Kidney (tissue), 14 donors: ENCODE measurements around the gene RNF157. TPM values are rescaled to one million over a fixed set of nuclear protein-coding genes. Genes with fewer than 3 reads are reported as not detected.

Source experiments
- DNase-seq, 5 donors: peaks; one replicate each; pipeline ENCODE4 v3.0.0-alpha.2; 2013 to 2020
- FAIRE-seq: peaks from 2 replicates; lab custom pipeline; 2012; peaks lifted over from hg19 to GRCh38; lab: Jason Lieb, UNC
- H3K27ac ChIP-seq, 2 donors: one replicate each; pipeline ENCODE4 v1.7.0; 2013; ENCODE audit warnings: low read depth in 2 of 2, low read length in 2 of 2, inconsistent platforms in 1 of 2
- H3K27me3 ChIP-seq: one replicate; pipeline ENCODE4 v1.7.1; 2013; ENCODE audit warnings: low read length, inconsistent platforms; ENCODE audit not compliant: control insufficient read depth, insufficient read depth
- H3K36me3 ChIP-seq, 3 donors: one replicate each; pipeline versions ENCODE4 v1.7.0 to v1.7.1; 2013; ENCODE audit warnings: low read length in 3 of 3, control low read depth in 1 of 3, inconsistent platforms in 1 of 3; ENCODE audit not compliant: insufficient read depth in 3 of 3, control insufficient read depth in 2 of 3
- H3K4me1 ChIP-seq, 3 donors: one replicate each; pipeline versions ENCODE4 v1.7.0 to v1.7.1; 2013; ENCODE audit warnings: low read length in 3 of 3, inconsistent platforms in 1 of 3, low read depth in 1 of 3; ENCODE audit not compliant: control insufficient read depth in 2 of 3, insufficient read depth in 2 of 3
- H3K4me3 ChIP-seq, 3 donors: one replicate each; pipeline versions ENCODE4 v1.7.0 to v1.8.1; 2013; ENCODE audit warnings: low read length in 3 of 3, control low read depth in 1 of 3, inconsistent platforms in 1 of 3
- H3K9ac ChIP-seq, 3 donors: one replicate each; pipeline versions ENCODE4 v1.7.0 to v1.7.1; 2013; ENCODE audit warnings: low read length in 3 of 3, control low read depth in 1 of 3, inconsistent platforms in 1 of 3
- H3K9me3 ChIP-seq, 3 donors: one replicate each; pipeline versions ENCODE4 v1.7.0 to v1.7.1; 2013; ENCODE audit warnings: low read length in 3 of 3, control low read depth in 1 of 3, inconsistent platforms in 1 of 3; ENCODE audit not compliant: control insufficient read depth in 2 of 3, insufficient read depth in 1 of 3
- CTCF ChIP-seq: IDR thresholded peaks from 3 replicates; pipeline ENCODE4 v1.5.1; 2012; ENCODE audit warnings: mild to moderate bottlenecking, moderate library complexity, borderline replicate concordance; ENCODE audit not compliant: insufficient read depth; ENCODE audit errors: extremely low read depth
- intact Hi-C: fragments of 100-400 bp; cut with DNase I; formaldehyde crosslinking; loops from one replicate; pipeline ENCODE4 v1.11.1; 2022
- polyA plus RNA-seq: library from polyadenylated mRNA; stranded (reverse); fragments of 350-450 nt; fragmentation: Illumina TruSeq; extraction: RNeasy Lipid Tissue Mini Kit (QIAGEN cat#74804); gene quantifications from one replicate; pipeline ENCODE4 v1.2.3, GENCODE V29; 2014; ENCODE audit warnings: low read depth, low replicate concordance; ENCODE audit not compliant: insufficient read depth
- total RNA-seq: library from RNA; stranded (reverse); fragmentation: NEBNext Ultra II Directional; extraction: Animal tissue kit (Norgen Biotek cat#: 25700); gene quantifications from one replicate; pipeline ENCODE4 v1.2.1, GENCODE V29; 2021
- donor health status: control.
- donor health status: control.
- donor health status: control.
- donor health status: control.
- donor health status: control.
- donor health status: DM: yes; HTN: yes; CAD: no.
- donor health status: Normal renal cell carcinoma (clear cell type).

The RNF157 gene
- total and polyA plus RNA-seq, 2 donors from 2014 or later: 4.8 to 12.4 TPM

- no peak for TF ChIP-seq CTCF
- H3K27me3 ChIP-seq: no peaks in the 10 kb centered on the region
- FAIRE-seq (no peak), DNase-seq (peak in 2 of 5 donors; percentile 31 to 63)
- no peak overlapping the region for H3K27ac ChIP-seq
- intact Hi-C loops: no loop called here
- no peaks in the 10 kb centered on the region for H3K36me3 ChIP-seq
- H3K4me1 ChIP-seq: peaks cover 0 to 9% (median 6%) of the 10 kb centered on the region in 3 donors
- H3K9me3 ChIP-seq: no peaks in the 10 kb centered on the region
- no peak overlapping the region for H3K9ac ChIP-seq
- peak overlapping the region in 2 of 3 donors; percentile 69 to 82 for H3K4me3 ChIP-seq
These were observed 1.5 kb upstream of the RNF157 start for GRCh38 chr17:76241691-76242255.

- H3K9me3 ChIP-seq: no peaks in the 10 kb centered on the region
- H3K36me3 ChIP-seq: no peaks in the 10 kb centered on the region
- DNase-seq (peak in 1 of 5 donors; percentile 53), FAIRE-seq (no peak)
- peaks cover 0 to 2% (median under 1%) of the 10 kb centered on the region in 3 donors for H3K4me1 ChIP-seq
- H3K4me3 ChIP-seq: peak overlapping the region; percentile 69 to 88 (median 82)
- peak overlapping the region; percentile 62 to 76 (median 74) for H3K9ac ChIP-seq
- peak overlapping the region in 1 of 2 donors; percentile 17 for H3K27ac ChIP-seq
- TF ChIP-seq CTCF: no peak
- intact Hi-C loops: no loop called here
- H3K27me3 ChIP-seq: no peaks in the 10 kb centered on the region
These were observed 878 bp upstream of the RNF157 start for GRCh38 chr17:76241204-76241538.

DNA sequence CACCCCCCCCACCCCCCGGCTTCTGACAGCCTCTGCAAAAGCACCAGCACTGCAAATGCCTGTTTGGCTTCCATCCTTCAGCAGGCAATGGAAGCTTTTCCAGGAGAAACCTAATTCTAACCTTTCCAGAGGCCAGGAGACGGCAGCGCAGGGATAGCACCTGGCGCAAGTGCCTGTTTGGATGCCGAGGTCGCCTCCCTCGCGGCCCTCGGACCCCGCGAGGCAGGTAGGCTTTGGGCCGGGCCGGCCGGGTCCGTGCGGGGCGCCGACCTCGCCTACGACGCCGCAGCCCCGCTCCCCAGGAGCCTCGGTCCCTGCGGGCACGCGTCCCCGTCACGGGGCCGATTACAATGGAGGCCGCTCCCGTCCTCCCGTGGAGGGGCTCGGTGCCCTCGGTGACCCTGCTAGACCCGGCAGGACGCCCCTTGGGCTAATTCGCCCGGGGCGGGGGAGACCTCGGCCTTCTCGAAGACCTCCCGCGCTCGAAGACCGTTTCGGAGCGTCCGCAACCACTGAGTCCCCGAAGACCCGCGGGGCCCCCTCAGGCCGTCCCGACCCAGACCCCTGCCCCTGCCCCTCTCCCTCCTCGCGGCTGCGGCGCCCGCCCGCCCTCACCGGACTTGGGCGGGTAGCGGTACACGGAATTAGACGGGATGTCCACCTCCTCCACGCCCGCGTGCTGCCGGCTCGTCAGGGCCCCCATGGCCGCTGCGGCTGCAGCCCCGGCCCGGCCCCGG lies 587 bp downstream of the RNF157 start:
- Histone ChIP-seq H3K9ac (no peak overlapping the region), H3K27me3 (no peaks in the 10 kb centered on the region), H3K9me3 (no peaks in the 10 kb centered on the region), H3K27ac (no peak overlapping the region), H3K4me1 (no peaks in the 10 kb centered on the region), H3K4me3 (peak overlapping the region in 1 of 3 donors; percentile 44), H3K36me3 (no peaks in the 10 kb centered on the region)
- DNase-seq (peak in 3 of 5 donors; percentile 31 to 77 (median 76)), FAIRE-seq (no peak)
- intact Hi-C loops: no loop called here
- TF ChIP-seq CTCF: no peak
